ENCODE measurements around the gene BCL2L12. TPM values are rescaled to one million over a fixed set of nuclear protein-coding genes. Genes with fewer than 3 reads are reported as not detected.

Gene BCL2L12
- polyA plus RNA-seq, 1 of the 3 experiments (the other 2 are of a cell fraction): 27.9 TPM

- H3K4me1 ChIP-seq (ENCODE audit: control insufficient read depth in 1 of 2, insufficient read depth in 2 of 2, low read depth in 1 of 2, low read length in 1 of 2): peaks cover 6 to 22% of the 10 kb centered on the region in 2 experiments; a peak in 2 of 4 replicates
- H3F3A ChIP-seq (replicated peaks; ENCODE audit: insufficient read depth): peaks cover 15% of the 10 kb centered on the region
- peaks cover 11% of the 10 kb centered on the region; the same call in 1 of the 2 replicates for H4K20me1 ChIP-seq (ENCODE audit: insufficient read depth)
- H3K9me3 ChIP-seq: no peaks in the 10 kb centered on the region
- H3K79me2 ChIP-seq (ENCODE audit: insufficient read depth): peaks cover 21% of the 10 kb centered on the region
- POLR2A ChIA-PET: interaction anchor here (1.5 kb wide), 1 partner anchor 163 kb away, joined by 4 read pairs; the partner anchor contains the start of gene PTOV1
- no peaks in the 10 kb centered on the region for H3K9me2 ChIP-seq
- DNase-seq: no peak
- H3K27ac ChIP-seq (ENCODE audit: low read depth in 2 of 2, low read length in 1 of 2): no peak overlapping the region; a peak in 1 of 4 replicates
- H3K4me3 ChIP-seq (ENCODE audit: low read depth in 2 of 2, low read length in 1 of 2): no peak overlapping the region
- CTCF ChIA-PET: interaction anchor here (1.0 to 8.0 kb wide), 3 partner anchors 10 to 118 kb away, joined by 3 to 75 read pairs (median 31); partner anchors contain the start of gene PRMT1
- no peak overlapping the region for H3K4me2 ChIP-seq
- no peak overlapping the region for H3K9ac ChIP-seq
- peaks cover 17 to 44% of the 10 kb centered on the region in 2 experiments for H3K36me3 ChIP-seq (replicated peaks in 1 of 2; ENCODE audit: control insufficient read depth in 1 of 2, insufficient read depth in 2 of 2, low read length in 1 of 2)
- no peaks in the 10 kb centered on the region for H3K27me3 ChIP-seq (ENCODE audit: insufficient read depth)
- no peak overlapping the region for H2AFZ ChIP-seq (ENCODE audit: low read depth)
- no peak for TF ChIP-seq RCOR1 (IDR thresholded peaks at IDR 0.05; ENCODE audit: low read length)
- no peak for TF ChIP-seq TCF12 (IDR thresholded peaks at IDR 0.05)
- TF ChIP-seq JUND (IDR thresholded peaks at IDR 0.05): no peak
- no peak for TF ChIP-seq SMC3 (IDR thresholded peaks at IDR 0.05; ENCODE audit: low read depth, low read length)
- TF ChIP-seq ZBTB33 (IDR thresholded peaks at IDR 0.05; ENCODE audit: borderline replicate concordance, low read depth): no peak
- no peak for TF ChIP-seq MXI1 (IDR thresholded peaks at IDR 0.05; ENCODE audit: low read depth, low read length)
- no peak for TF ChIP-seq NFIC (IDR thresholded peaks at IDR 0.05; ENCODE audit: borderline replicate concordance)
- no peak for TF ChIP-seq FOXM1 (IDR thresholded peaks at IDR 0.05; ENCODE audit: low read depth)
- TF ChIP-seq GATA2 (CRISPR knock-in tag; IDR thresholded peaks at IDR 0.05): no peak
- TF ChIP-seq USF1 (IDR thresholded peaks at IDR 0.05; ENCODE audit: borderline replicate concordance, low read depth): no peak
- TF ChIP-seq, protein P1, sequence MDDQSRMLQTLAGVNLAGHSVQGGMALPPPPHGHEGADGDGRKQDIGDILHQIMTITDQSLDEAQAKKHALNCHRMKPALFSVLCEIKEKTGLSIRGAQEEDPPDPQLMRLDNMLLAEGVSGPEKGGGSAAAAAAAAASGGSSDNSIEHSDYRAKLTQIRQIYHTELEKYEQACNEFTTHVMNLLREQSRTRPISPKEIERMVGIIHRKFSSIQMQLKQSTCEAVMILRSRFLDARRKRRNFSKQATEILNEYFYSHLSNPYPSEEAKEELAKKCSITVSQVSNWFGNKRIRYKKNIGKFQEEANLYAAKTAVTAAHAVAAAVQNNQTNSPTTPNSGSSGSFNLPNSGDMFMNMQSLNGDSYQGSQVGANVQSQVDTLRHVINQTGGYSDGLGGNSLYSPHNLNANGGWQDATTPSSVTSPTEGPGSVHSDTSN (IDR thresholded peaks at IDR 0.05): no peak
- TF ChIP-seq ELF1 (IDR thresholded peaks at IDR 0.05): no peak
- no peak for TF ChIP-seq RFX5 (IDR thresholded peaks at IDR 0.05; ENCODE audit: low read length)
- no peak for TF ChIP-seq SIN3A (IDR thresholded peaks at IDR 0.05; ENCODE audit: borderline replicate concordance, low read depth, low read length)
- 86% methylated on average over 15 of the region's 26 CpGs for WGBS (ENCODE audit: low lambda C conversion rate)
Measured at GRCh38 chr19:49687566-49688316, 22.0 kb downstream of the BCL2L12 start.
